A673 (cell line): ENCODE measurements around the gene TOMM40.

Source experiments
- EZH2 ChIP-seq: fragments of 200-600 bp; sonication (generic); IDR thresholded peaks from 2 replicates; pipeline ENCODE4 v1.6.1; 2017; ENCODE audit warnings: borderline replicate concordance, low read depth, mild to moderate bottlenecking, mixed read lengths, antibody characterized with exemption, low read length; ENCODE audit not compliant: poor library complexity, severe bottlenecking
- TF ChIP-seq, protein P1 (sequence below): fragments of 300-800, 200-600 bp; sonication (generic); conservative IDR thresholded peaks from 2 replicates; pipeline ENCODE4 v1.5.1; 2017; ENCODE audit warnings: low read depth, mild to moderate bottlenecking, antibody characterized with exemption, low read length, moderate library complexity, mixed read lengths

DNA sequence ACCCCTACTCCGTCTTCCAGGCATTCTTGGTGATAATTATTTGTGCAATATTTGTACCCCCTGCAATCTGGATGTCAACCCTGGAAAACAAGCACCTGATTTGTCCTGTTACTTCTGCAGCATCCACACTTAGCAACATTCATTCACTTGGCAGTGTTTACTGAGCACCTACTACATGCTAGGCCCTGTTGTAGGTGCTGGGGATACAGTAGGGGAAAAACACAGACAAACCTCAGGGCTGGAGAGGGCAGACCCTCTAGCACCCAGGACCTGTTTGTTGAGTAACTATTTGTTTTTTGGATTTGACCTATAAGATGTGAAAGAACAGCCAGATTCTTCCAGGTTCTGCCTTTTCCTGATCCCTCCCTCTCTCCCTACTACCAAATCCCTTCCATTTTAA is 35.4 kb upstream of the TOMM40 start:
- TF ChIP-seq, protein P1, sequence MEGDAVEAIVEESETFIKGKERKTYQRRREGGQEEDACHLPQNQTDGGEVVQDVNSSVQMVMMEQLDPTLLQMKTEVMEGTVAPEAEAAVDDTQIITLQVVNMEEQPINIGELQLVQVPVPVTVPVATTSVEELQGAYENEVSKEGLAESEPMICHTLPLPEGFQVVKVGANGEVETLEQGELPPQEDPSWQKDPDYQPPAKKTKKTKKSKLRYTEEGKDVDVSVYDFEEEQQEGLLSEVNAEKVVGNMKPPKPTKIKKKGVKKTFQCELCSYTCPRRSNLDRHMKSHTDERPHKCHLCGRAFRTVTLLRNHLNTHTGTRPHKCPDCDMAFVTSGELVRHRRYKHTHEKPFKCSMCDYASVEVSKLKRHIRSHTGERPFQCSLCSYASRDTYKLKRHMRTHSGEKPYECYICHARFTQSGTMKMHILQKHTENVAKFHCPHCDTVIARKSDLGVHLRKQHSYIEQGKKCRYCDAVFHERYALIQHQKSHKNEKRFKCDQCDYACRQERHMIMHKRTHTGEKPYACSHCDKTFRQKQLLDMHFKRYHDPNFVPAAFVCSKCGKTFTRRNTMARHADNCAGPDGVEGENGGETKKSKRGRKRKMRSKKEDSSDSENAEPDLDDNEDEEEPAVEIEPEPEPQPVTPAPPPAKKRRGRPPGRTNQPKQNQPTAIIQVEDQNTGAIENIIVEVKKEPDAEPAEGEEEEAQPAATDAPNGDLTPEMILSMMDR, result no peak
- TF ChIP-seq EZH2, result no peak
